ENCODE results near the gene FGF19.

The FGF19 gene

GRCh38 chr11:69654001-69654659 lies 49.7 kb downstream of the FGF19 start:
- peak; percentile 30 for DNase-seq

DNA sequence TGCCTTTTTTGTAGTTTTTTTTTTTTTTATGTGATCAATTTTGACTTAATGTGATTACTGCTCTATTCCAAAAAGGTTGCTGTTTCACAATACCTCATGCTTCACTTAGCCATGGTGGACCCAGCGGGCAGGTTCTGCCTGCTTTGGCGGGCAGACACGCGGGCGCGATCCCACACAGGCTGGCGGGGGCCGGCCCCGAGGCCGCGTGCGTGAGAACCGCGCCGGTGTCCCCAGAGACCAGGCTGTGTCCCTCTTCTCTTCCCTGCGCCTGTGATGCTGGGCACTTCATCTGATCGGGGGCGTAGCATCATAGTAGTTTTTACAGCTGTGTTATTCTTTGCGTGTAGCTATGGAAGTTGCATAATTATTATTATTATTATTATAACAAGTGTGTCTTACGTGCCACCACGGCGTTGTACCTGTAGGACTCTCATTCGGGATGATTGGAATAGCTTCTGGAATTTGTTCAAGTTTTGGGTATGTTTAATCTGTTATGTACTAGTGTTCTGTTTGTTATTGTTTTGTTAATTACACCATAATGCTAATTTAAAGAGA lies 50.3 kb downstream of the FGF19 start:
- DNase-seq = no peak

DNA sequence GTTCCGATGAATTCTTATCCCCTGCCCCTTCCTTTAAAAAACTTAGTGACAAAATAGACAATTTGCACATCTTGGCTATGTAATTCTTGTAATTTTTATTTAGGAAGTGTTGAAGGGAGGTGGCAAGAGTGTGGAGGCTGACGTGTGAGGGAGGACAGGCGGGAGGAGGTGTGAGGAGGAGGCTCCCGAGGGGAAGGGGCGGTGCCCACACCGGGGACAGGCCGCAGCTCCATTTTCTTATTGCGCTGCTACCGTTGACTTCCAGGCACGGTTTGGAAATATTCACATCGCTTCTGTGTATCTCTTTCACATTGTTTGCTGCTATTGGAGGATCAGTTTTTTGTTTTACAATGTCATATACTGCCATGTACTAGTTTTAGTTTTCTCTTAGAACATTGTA lies 50.8 kb downstream of the FGF19 start:
- DNase-seq = no peak

GRCh38 chr11:69651834-69652620 lies 51.8 kb downstream of the FGF19 start:
- DNase-seq = no peak

DNA sequence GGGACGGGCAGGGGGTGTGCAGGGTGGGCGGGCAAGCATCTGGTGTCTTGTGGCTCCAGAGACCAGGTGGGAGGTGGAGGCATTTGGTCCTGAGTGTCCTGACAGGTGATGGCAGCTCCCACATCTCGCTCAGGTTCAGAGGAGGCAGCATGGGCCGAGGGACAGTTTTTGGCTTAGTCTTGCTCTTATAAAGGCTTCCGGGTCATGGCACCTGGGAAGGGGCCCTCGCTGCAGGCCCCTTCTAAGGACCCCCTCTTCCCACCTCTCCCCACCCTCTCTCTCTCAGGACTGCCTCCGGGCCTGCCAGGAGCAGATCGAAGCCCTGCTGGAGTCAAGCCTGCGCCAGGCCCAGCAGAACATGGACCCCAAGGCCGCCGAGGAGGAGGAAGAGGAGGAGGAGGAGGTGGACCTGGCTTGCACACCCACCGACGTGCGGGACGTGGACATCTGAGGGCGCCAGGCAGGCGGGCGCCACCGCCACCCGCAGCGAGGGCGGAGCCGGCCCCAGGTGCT lies 52.9 kb downstream of the FGF19 start:
- DNase-seq = no peak

GRCh38 chr11:69650081-69650831 lies 53.6 kb downstream of the FGF19 start:
- DNase-seq = no peak

DNA sequence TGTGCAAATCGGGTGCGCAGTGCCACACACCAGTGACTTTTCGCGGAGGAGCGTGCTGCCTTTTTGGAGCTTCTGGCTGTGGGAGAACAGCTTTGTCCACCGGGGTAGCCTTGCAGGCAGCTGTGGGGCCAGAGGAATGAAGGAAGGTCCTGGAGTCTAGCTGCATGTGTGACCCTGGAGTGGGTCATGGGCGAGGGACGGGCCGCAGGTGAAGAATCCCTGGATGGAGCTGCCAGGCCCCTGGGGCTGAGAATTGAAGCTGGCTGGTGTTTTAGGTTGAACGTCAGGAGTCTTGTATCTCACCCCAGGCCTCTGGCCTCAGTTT lies 54.3 kb downstream of the FGF19 start:
- DNase-seq = no peak

DNA sequence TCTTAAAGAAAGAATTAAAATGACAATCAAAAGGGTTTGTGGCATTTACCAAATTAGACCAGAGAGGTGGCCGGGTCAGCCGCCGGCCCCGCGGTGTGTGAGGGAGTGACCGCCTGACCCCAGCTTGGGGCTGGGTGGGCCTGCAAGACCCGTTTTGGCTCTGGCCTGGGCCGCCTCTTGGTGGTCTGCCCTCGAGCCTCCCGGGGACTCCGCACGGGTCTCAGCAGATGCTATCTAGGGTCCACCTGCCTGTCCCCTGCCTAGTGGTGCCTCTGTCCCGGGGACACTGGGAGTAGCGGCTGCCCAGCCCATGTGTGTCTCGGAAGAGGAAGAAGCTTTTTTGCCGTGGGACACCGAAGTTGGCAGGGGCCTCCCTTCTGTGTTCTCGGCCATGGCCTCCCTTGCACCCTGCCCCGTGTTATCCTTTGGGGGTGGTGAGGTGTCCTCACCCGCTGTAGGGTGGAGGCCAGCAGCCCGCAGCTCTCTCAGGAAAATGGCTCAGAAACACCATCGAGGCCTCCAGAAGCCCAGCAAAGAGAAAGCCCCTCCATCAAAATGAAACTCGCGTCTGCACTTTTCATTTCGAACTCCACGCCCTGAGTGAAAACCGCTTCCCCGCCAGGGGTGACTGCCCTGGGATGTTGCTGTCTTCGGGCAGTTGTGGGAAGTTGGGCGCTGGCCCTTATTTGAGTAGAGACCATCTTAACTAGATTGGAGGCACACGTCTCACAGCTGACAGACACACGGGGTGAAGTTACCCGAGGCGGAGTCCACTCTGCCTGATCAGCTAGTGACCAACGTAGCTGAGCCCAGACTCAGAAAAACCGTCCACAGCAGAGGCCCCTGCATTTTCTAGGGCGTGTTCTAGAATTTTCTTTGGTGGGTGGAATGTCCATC lies 54.9 kb downstream of the FGF19 start:
- no peak for DNase-seq

Measured in NCI-H1092 treated with DMSO at 0.1 percent for 48 hours (cell line).